H1 (cell line): ENCODE data around the gene GUCY2F. TPM values are rescaled to one million over a fixed set of nuclear protein-coding genes. Genes with fewer than 3 reads are reported as not detected.

Experiments used
- CTCF ChIA-PET: fragments of 300-600 bp; sonication (Branson Sonifier 250); formaldehyde crosslinking; loops from one replicate; lab custom pipeline; 2021; ENCODE audit not compliant: partially characterized antibody; lab: Charles Lee
- POLR2A ChIA-PET: fragments of 300-600 bp; sonication (Branson Sonifier 250); formaldehyde crosslinking; loops from one replicate; lab custom pipeline; 2021; ENCODE audit warnings: inconsistent platforms; ENCODE audit not compliant: partially characterized antibody; lab: Charles Lee
- DNase-seq, 2 experiments: peaks; one replicate each; pipeline versions ENCODE4 v3.0.0 to v3.0.0-alpha.2; 2010 to 2022; ENCODE audit warnings: low spot score in 2 of 2, low read depth in 1 of 2, mixed read lengths in 1 of 2
- FAIRE-seq: peaks from 2 replicates; lab custom pipeline; 2011; peaks lifted over from hg19 to GRCh38; lab: Jason Lieb, UNC
- H2AFZ ChIP-seq: 2 replicates; pipeline ENCODE4 v1.8.1; 2012; ENCODE audit warnings: low read length, inconsistent platforms
- H2AK5ac ChIP-seq: 2 replicates; pipeline ENCODE4 v1.6.1; 2013; ENCODE audit warnings: low read depth, low read length
- H2BK120ac ChIP-seq: replicated peaks from 2 replicates; pipeline ENCODE3; 2013; ENCODE audit warnings: low read depth, low read length, inconsistent platforms
- H2BK12ac ChIP-seq: 2 replicates; pipeline ENCODE4 v1.6.1; 2013; ENCODE audit warnings: low read depth, low read length
- H2BK15ac ChIP-seq: 2 replicates; pipeline ENCODE4 v1.6.1; 2013; ENCODE audit warnings: low read length
- H2BK20ac ChIP-seq: 2 replicates; pipeline ENCODE4 v1.6.1; 2013; ENCODE audit warnings: low read length
- H2BK5ac ChIP-seq: 2 replicates; pipeline ENCODE4 v1.6.1; 2013; ENCODE audit warnings: low read depth, low read length
- H3K14ac ChIP-seq: 2 replicates; pipeline ENCODE4 v1.6.1; 2013; ENCODE audit warnings: inconsistent platforms; ENCODE audit not compliant: insufficient read length
- H3K18ac ChIP-seq: 2 replicates; pipeline ENCODE4 v1.6.1; 2013; ENCODE audit warnings: low read length; ENCODE audit errors: extremely low read depth
- H3K23ac ChIP-seq: 2 replicates; pipeline ENCODE4 v1.6.1; 2013; ENCODE audit warnings: inconsistent platforms; ENCODE audit not compliant: insufficient read length
- H3K23me2 ChIP-seq: 2 replicates; pipeline ENCODE4 v1.6.1; 2013; ENCODE audit warnings: low read depth, low read length
- H3K27ac ChIP-seq: 2 replicates; pipeline ENCODE4 v1.6.1; 2011; ENCODE audit warnings: low read depth, low read length, inconsistent platforms
- H3K27me3 ChIP-seq, 4 experiments: replicated peaks in 1 of 4; 1 replicate in 1 of 4; 2 replicates in 3 of 4; pipeline versions ENCODE4 v1.6.1 to v1.8.1; 2011 to 2013; ENCODE audit warnings: low read length in 3 of 4, mild to moderate bottlenecking in 3 of 4, inconsistent platforms in 2 of 4, mixed read lengths in 2 of 4, moderate library complexity in 1 of 4; ENCODE audit not compliant: control insufficient read depth in 3 of 4, insufficient read depth in 3 of 4; ENCODE audit errors: extremely low read depth in 1 of 4
- H3K36me3 ChIP-seq, 4 experiments: 2 replicates each; pipeline versions ENCODE4 v1.6.1 to v1.8.1; 2011 to 2013; ENCODE audit warnings: mild to moderate bottlenecking in 4 of 4, low read length in 3 of 4, moderate library complexity in 2 of 4, control low read depth in 1 of 4, inconsistent platforms in 1 of 4; ENCODE audit not compliant: insufficient read depth in 4 of 4, control insufficient read depth in 2 of 4
- H3K4ac ChIP-seq: replicated peaks from 2 replicates; pipeline ENCODE3; 2013; ENCODE audit warnings: low read length, low read depth, mixed read lengths, inconsistent platforms; ENCODE audit not compliant: insufficient read length
- H3K4me1 ChIP-seq, 4 experiments: replicated peaks in 1 of 4; 1 replicate in 1 of 4; 2 replicates in 3 of 4; pipeline versions ENCODE4 v1.6.1 to v1.8.1; 2011 to 2013; ENCODE audit warnings: low read length in 3 of 4, inconsistent platforms in 2 of 4, mixed read lengths in 1 of 4; ENCODE audit not compliant: insufficient read depth in 4 of 4, control insufficient read depth in 3 of 4
- H3K4me2 ChIP-seq, 2 experiments: 2 replicates each; pipeline versions ENCODE4 v1.6.1 to v1.8.1; 2011 to 2013; ENCODE audit warnings: low read depth in 2 of 2, low read length in 2 of 2, control low read depth in 1 of 2, inconsistent platforms in 1 of 2, mild to moderate bottlenecking in 1 of 2; ENCODE audit not compliant: insufficient read depth in 1 of 2
- H3K4me3 ChIP-seq, 4 experiments: fragments of 200-600, 300-600 bp in 1 of 4; sonication (generic), shearing (Covaris generic), sonication (Bioruptor Twin) in 1 of 4; 2 replicates each; pipeline versions ENCODE4 v1.5.1 to v1.8.1; 2011 to 2016; ENCODE audit warnings: low read length in 4 of 4, low read depth in 3 of 4, control low read depth in 2 of 4, inconsistent platforms in 2 of 4, mild to moderate bottlenecking in 2 of 4, mixed read lengths in 1 of 4, moderate library complexity in 1 of 4; ENCODE audit not compliant: insufficient read depth in 2 of 4; ENCODE audit errors: extremely low read depth in 1 of 4
- H3K56ac ChIP-seq: replicated peaks from 2 replicates; pipeline ENCODE3; 2013; ENCODE audit warnings: low read depth, mild to moderate bottlenecking, mixed read lengths, low read length, inconsistent platforms; ENCODE audit not compliant: insufficient read length
- H3K79me1 ChIP-seq: 2 replicates; pipeline ENCODE4 v1.6.1; 2013; ENCODE audit warnings: low read depth, low read length, control low read depth
- H3K79me2 ChIP-seq, 2 experiments: 2 replicates each; pipeline versions ENCODE4 v1.6.1 to v1.8.1; 2012 to 2013; ENCODE audit warnings: low read length in 2 of 2, mild to moderate bottlenecking in 2 of 2, inconsistent platforms in 1 of 2; ENCODE audit not compliant: insufficient read depth in 2 of 2, control insufficient read depth in 1 of 2
- H3K9ac ChIP-seq, 4 experiments: replicated peaks in 1 of 4; 1 replicate in 1 of 4; 2 replicates in 3 of 4; pipeline versions ENCODE4 v1.6.1 to v1.8.1; 2011 to 2013; ENCODE audit warnings: low read depth in 3 of 4, low read length in 3 of 4, control low read depth in 2 of 4, mild to moderate bottlenecking in 2 of 4, moderate library complexity in 2 of 4, inconsistent platforms in 1 of 4; ENCODE audit errors: extremely low read depth in 1 of 4
- H3K9me3 ChIP-seq, 2 experiments: 2 replicates each; pipeline versions ENCODE4 v1.6.1 to v1.8.1; 2012 to 2013; ENCODE audit warnings: mild to moderate bottlenecking in 2 of 2, moderate library complexity in 2 of 2, control low read depth in 1 of 2, inconsistent platforms in 1 of 2, low read depth in 1 of 2, low read length in 1 of 2, mixed read lengths in 1 of 2; ENCODE audit not compliant: insufficient read depth in 2 of 2
- H4K20me1 ChIP-seq, 2 experiments: replicated peaks in 1 of 2; 2 replicates each; pipeline versions ENCODE3 to v1.8.1; 2011 to 2013; ENCODE audit warnings: inconsistent platforms in 2 of 2, low read length in 2 of 2, mild to moderate bottlenecking in 1 of 2; ENCODE audit not compliant: insufficient read depth in 2 of 2, control insufficient read depth in 1 of 2
- H4K5ac ChIP-seq: 2 replicates; pipeline ENCODE4 v1.6.1; 2013; ENCODE audit warnings: low read length, low read depth, mixed read lengths, inconsistent platforms; ENCODE audit not compliant: insufficient read length
- H4K8ac ChIP-seq: 2 replicates; pipeline ENCODE4 v1.8.0; 2013; ENCODE audit warnings: mild to moderate bottlenecking, moderate library complexity, low read length, inconsistent platforms; ENCODE audit not compliant: insufficient read depth; ENCODE audit errors: extremely low read depth
- H4K91ac ChIP-seq: replicated peaks from 2 replicates; pipeline ENCODE3; 2013; ENCODE audit warnings: low read length, mixed read lengths, inconsistent platforms; ENCODE audit not compliant: insufficient read length
- CHD1 ChIP-seq: IDR thresholded peaks from 2 replicates; pipeline ENCODE4 v1.6.1; 2012; ENCODE audit warnings: low read depth, low read length, improper control_type of control experiment
- CHD2 ChIP-seq: IDR thresholded peaks from 2 replicates; pipeline ENCODE4 v1.6.1; 2012; ENCODE audit warnings: low read length, improper control_type of control experiment
- CREB1 ChIP-seq: IDR thresholded peaks from 2 replicates; pipeline ENCODE4 v1.6.1; 2012; ENCODE audit warnings: inconsistent platforms
- GTF2F1 ChIP-seq: IDR thresholded peaks from 2 replicates; pipeline ENCODE4 v1.6.1; 2012; ENCODE audit warnings: low read depth, low read length, improper control_type of control experiment, borderline replicate concordance
- JUND ChIP-seq: IDR thresholded peaks from 2 replicates; pipeline ENCODE4 v1.6.1; 2011; ENCODE audit warnings: mild to moderate bottlenecking, improper control_type of control experiment, low read length
- KDM1A ChIP-seq: fragments of 200-600, 300-600 bp; sonication (generic); IDR thresholded peaks from 2 replicates; pipeline ENCODE4 v1.7.1; 2016; ENCODE audit warnings: mild to moderate bottlenecking, low read length, borderline replicate concordance
- KDM5A ChIP-seq: fragments of 200-600 bp; IDR thresholded peaks from 2 replicates; pipeline ENCODE4 v1.7.1; 2012; ENCODE audit warnings: mild to moderate bottlenecking, low read length, inconsistent platforms, mixed read lengths
- MAFK ChIP-seq: IDR thresholded peaks from 2 replicates; pipeline ENCODE4 v1.6.1; 2012; ENCODE audit warnings: low read depth, mild to moderate bottlenecking, improper control_type of control experiment, low read length
- NANOG ChIP-seq: IDR thresholded peaks from 2 replicates; pipeline ENCODE4 v1.6.1; 2011; ENCODE audit warnings: low read length, low read depth, mild to moderate bottlenecking, inconsistent platforms; ENCODE audit not compliant: insufficient read depth, poor library complexity, severe bottlenecking
- PHF8 ChIP-seq: fragments of 200-600 bp; sonication (generic); conservative IDR thresholded peaks from 2 replicates; pipeline ENCODE4 v1.7.1; 2012; ENCODE audit warnings: low read depth, mild to moderate bottlenecking, inconsistent platforms, low read length, moderate library complexity
- RBBP5 ChIP-seq: IDR thresholded peaks from 2 replicates; pipeline ENCODE4 v1.7.1; 2012; ENCODE audit warnings: low read depth, mild to moderate bottlenecking, inconsistent platforms, low read length, moderate library complexity, borderline replicate concordance
- RNF2 ChIP-seq: fragments of 200-900, 300-1000 bp; sonication (generic); IDR thresholded peaks from 2 replicates; pipeline ENCODE4 v1.7.1; 2016; ENCODE audit warnings: borderline replicate concordance, low read depth, mild to moderate bottlenecking, antibody characterized with exemption, low read length; ENCODE audit not compliant: poor library complexity, severe bottlenecking; ENCODE audit errors: missing control alignments
- SIN3A ChIP-seq, 2 experiments: IDR thresholded peaks in 1 of 2; conservative IDR thresholded peaks in 1 of 2; 2 replicates each; pipeline ENCODE4 v1.6.1; 2011 to 2012; ENCODE audit warnings: low read length in 2 of 2, improper control_type of control experiment in 1 of 2, low read depth in 1 of 2, mild to moderate bottlenecking in 1 of 2
- TBP ChIP-seq: IDR thresholded peaks from 2 replicates; pipeline ENCODE4 v1.6.1; 2011; ENCODE audit warnings: low read depth, low read length, improper control_type of control experiment
- WGBS, 2 experiments: shearing (Covaris generic) in 1 of 2; methylation state at CpG; one replicate each; pipeline versions ENCODE4 v1.1.6 to v1.1.7; 2013 to 2015; ENCODE audit warnings: low lambda C conversion rate in 2 of 2, mixed read lengths in 2 of 2, inconsistent platforms in 1 of 2, low coverage in 1 of 2, missing lambda C conversion rate in 1 of 2; ENCODE audit not compliant: insufficient replicate concordance in 2 of 2, insufficient coverage in 1 of 2, insufficient read length in 1 of 2; ENCODE audit errors: extremely low coverage in 1 of 2, missing lambda C conversion rate in 1 of 2; 5-methylcytosine and 5-hydroxymethylcytosine counted together
- polyA plus RNA-seq, 7 experiments: library from polyadenylated mRNA; depleted of rRNA in 3 of 7; stranded (reverse) in 5 of 7; unstranded in 2 of 7; fragments of >200 nt in 5 of 7; fragments of 200-250 nt in 2 of 7; gene quantifications; 1 replicate in 5 of 7; 2 replicates in 1 of 7; 4 replicates in 1 of 7; pipeline versions ENCODE4 v1.2.1 to v1.2.3, GENCODE V29; 2011 to 2013; ENCODE audit warnings: missing spikeins in 2 of 7, mixed read lengths in 2 of 7
- total RNA-seq: library from RNA; stranded (reverse); fragmentation: NEBNext Ultra II Directional; extraction: Animal tissue kit (Norgen Biotek cat#: 25700); gene quantifications from 2 replicates; pipeline ENCODE4 v1.2.1, GENCODE V29; 2021
- TF ChIP-seq, protein P1 (sequence below): IDR thresholded peaks from 2 replicates; pipeline ENCODE4 v1.6.1; 2012; ENCODE audit warnings: inconsistent platforms

Gene GUCY2F
- total and polyA plus RNA-seq, 2 of the 8 experiments (the other 6 are each of a cell fraction or from before 2014, with no cell fraction given), result 0.02 TPM; not detected in 1

- Histone ChIP-seq H2BK15ac (no peak overlapping the region), H3K4ac (no peak overlapping the region), H3K14ac (no peak overlapping the region), H3K56ac (no peak overlapping the region), H2BK12ac (no peak overlapping the region), H4K5ac (no peak overlapping the region), H3K4me2 (no peak overlapping the region), H2BK20ac (no peak overlapping the region), H3K79me1 (no peaks in the 10 kb centered on the region), H3K23me2 (no peaks in the 10 kb centered on the region), H3K23ac (no peak overlapping the region), H4K20me1 (no peaks in the 10 kb centered on the region), H3K4me3 (no peak overlapping the region), H2AK5ac (no peak overlapping the region), H3K27me3 (no peaks in the 10 kb centered on the region), H3K36me3 (no peaks in the 10 kb centered on the region), H2AFZ (no peak overlapping the region), H3K27ac (no peak overlapping the region), H4K91ac (no peak overlapping the region), H3K4me1 (no peaks in the 10 kb centered on the region), H2BK5ac (no peak overlapping the region), H3K9ac (no peak overlapping the region), H3K18ac (no peak overlapping the region), H3K79me2 (no peaks in the 10 kb centered on the region), H4K8ac (no peak overlapping the region), H3K9me3 (no peaks in the 10 kb centered on the region), H2BK120ac (no peak overlapping the region)
- POLR2A ChIA-PET, result no interaction called here
- 100% methylated on average over 1 of the region's 2 CpGs; no CpG with 5 or more reads in 1 of the 2 experiments for WGBS, 2 experiments
- no peak for FAIRE-seq
- CTCF ChIA-PET, result no interaction called here
- no peak for DNase-seq
- TF ChIP-seq PHF8 (no peak), RBBP5 (no peak), TBP (no peak), GTF2F1 (no peak), JUND (no peak), CHD1 (no peak), NANOG (no peak), CHD2 (no peak), RNF2 (no peak), MAFK (no peak), SIN3A (conservative IDR thresholded peaks at IDR 0.05 in 1 of 2, IDR thresholded peaks at IDR 0.05 in 1 of 2; ENCODE audit: low read depth in 1 of 2, low read length in 2 of 2) (no peak), CREB1 (no peak), KDM5A (no peak), KDM1A (no peak)
- TF ChIP-seq, protein P1, sequence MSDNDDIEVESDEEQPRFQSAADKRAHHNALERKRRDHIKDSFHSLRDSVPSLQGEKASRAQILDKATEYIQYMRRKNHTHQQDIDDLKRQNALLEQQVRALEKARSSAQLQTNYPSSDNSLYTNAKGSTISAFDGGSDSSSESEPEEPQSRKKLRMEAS, result no peak
Measured at GRCh38 chrX:109343671-109344070, 138.2 kb downstream of the GUCY2F start.
